ENCODE measurements around the gene MEX3D.
"Not testable (repeated sequence)": the region's sequence is repeated elsewhere in the genome, so short reads cannot be mapped to it uniquely, and the experiment has no call there.

Gene MEX3D

GRCh38 chr19:1534972-1535371 lies 33.2 kb downstream of the MEX3D start:
- Histone ChIP-seq H3K27me3 (ENCODE audit: insufficient read depth, low read depth, severe bottlenecking) (no peaks in the 10 kb centered on the region), H3K4me3 (ENCODE audit: low read depth, low read length) (no peak overlapping the region), H3K27ac (no peak overlapping the region), H3K36me3 (no peaks in the 10 kb centered on the region), H3K9me3 (ENCODE audit: severe bottlenecking) (no peaks in the 10 kb centered on the region)
- TF ChIP-seq CTCF (IDR thresholded peaks at IDR 0.05; ENCODE audit: low read depth, low read length), result no peak
- no peak for DNase-seq

GRCh38 chr19:1533510-1534150 lies 34.5 kb downstream of the MEX3D start:
- H3K36me3 ChIP-seq, result no peaks in the 10 kb centered on the region
- no peak overlapping the region for H3K27ac ChIP-seq
- no peak overlapping the region for H3K4me3 ChIP-seq (ENCODE audit: low read depth, low read length)
- no peak for TF ChIP-seq CTCF (IDR thresholded peaks at IDR 0.05; ENCODE audit: low read depth, low read length)
- H3K27me3 ChIP-seq (ENCODE audit: insufficient read depth, low read depth, severe bottlenecking), result no peaks in the 10 kb centered on the region
- DNase-seq, result peak; percentile 70
- no peaks in the 10 kb centered on the region for H3K9me3 ChIP-seq (ENCODE audit: severe bottlenecking)

- no peaks in the 10 kb centered on the region for H3K27me3 ChIP-seq (ENCODE audit: insufficient read depth, low read depth, severe bottlenecking)
- no peaks in the 10 kb centered on the region for H3K36me3 ChIP-seq
- H3K27ac ChIP-seq, result no peak overlapping the region
- no peaks in the 10 kb centered on the region for H3K9me3 ChIP-seq (ENCODE audit: severe bottlenecking)
- no peak for TF ChIP-seq CTCF (IDR thresholded peaks at IDR 0.05; ENCODE audit: low read depth, low read length)
- H3K4me3 ChIP-seq (ENCODE audit: low read depth, low read length), result no peak overlapping the region
- no peak for DNase-seq
Observed at GRCh38 chr19:1532003-1532402, 36.1 kb downstream of the MEX3D start.

- Histone ChIP-seq H3K27me3 (ENCODE audit: insufficient read depth, low read depth, severe bottlenecking) (no peaks in the 10 kb centered on the region), H3K4me3 (ENCODE audit: low read depth, low read length) (no peak overlapping the region)
Observed at GRCh38 chr19:1531587-1531986, 36.5 kb downstream of the MEX3D start.

GRCh38 chr19:1530856-1531255 lies 37.3 kb downstream of the MEX3D start:
- H3K9me3 ChIP-seq (ENCODE audit: severe bottlenecking); H3K4me3 ChIP-seq (ENCODE audit: low read depth, low read length); H3K36me3 ChIP-seq; H3K27ac ChIP-seq; DNase-seq; H3K27me3 ChIP-seq (ENCODE audit: insufficient read depth, low read depth, severe bottlenecking): not testable (repeated sequence)

More at GRCh38 chr19:1531587-1531986, 36.5 kb downstream of the MEX3D start:
- no peak overlapping the region for H3K27ac ChIP-seq
- no peak for TF ChIP-seq CTCF (IDR thresholded peaks at IDR 0.05; ENCODE audit: low read depth, low read length)
- no peaks in the 10 kb centered on the region for H3K36me3 ChIP-seq
- DNase-seq, result no peak
- H3K9me3 ChIP-seq (ENCODE audit: severe bottlenecking), result no peaks in the 10 kb centered on the region

GRCh38 chr19:1529430-1529816 lies 38.7 kb downstream of the MEX3D start:
- TF ChIP-seq CTCF (IDR thresholded peaks at IDR 0.05; ENCODE audit: low read depth, low read length), result no peak
- Histone ChIP-seq H3K27me3 (ENCODE audit: insufficient read depth, low read depth, severe bottlenecking) (peaks cover 4% of the 10 kb centered on the region), H3K36me3 (no peaks in the 10 kb centered on the region), H3K4me3 (ENCODE audit: low read depth, low read length) (no peak overlapping the region), H3K9me3 (ENCODE audit: severe bottlenecking) (no peaks in the 10 kb centered on the region), H3K27ac (no peak overlapping the region)
- no peak for DNase-seq
